Liver (tissue), 9 donors: Measurements from ENCODE around the gene DYRK1B. TPM values are rescaled to one million over a fixed set of nuclear protein-coding genes. Genes with fewer than 3 reads are reported as not detected.

Experiments used
- DNase-seq: peaks from one replicate; pipeline ENCODE4 v3.0.0-alpha.2; 2017; ENCODE audit warnings: low spot score
- H3K27ac ChIP-seq, 2 donors: one replicate each; pipeline ENCODE4 v1.7.0; 2013; ENCODE audit warnings: inconsistent platforms in 2 of 2, low read length in 2 of 2, control low read depth in 1 of 2, low read depth in 1 of 2, mild to moderate bottlenecking in 1 of 2
- H3K27me3 ChIP-seq, 4 donors: one replicate each; pipeline versions ENCODE4 v1.6.1 to v1.7.0; 2013; ENCODE audit warnings: low read length in 3 of 4, inconsistent platforms in 1 of 4, mild to moderate bottlenecking in 1 of 4, moderate library complexity in 1 of 4; ENCODE audit not compliant: control insufficient read depth in 4 of 4, insufficient read depth in 4 of 4
- H3K36me3 ChIP-seq, 4 donors: one replicate each; pipeline versions ENCODE4 v1.6.1 to v1.7.0; 2013; ENCODE audit warnings: low read length in 3 of 4, mild to moderate bottlenecking in 3 of 4, low read depth in 1 of 4, moderate library complexity in 1 of 4; ENCODE audit not compliant: control insufficient read depth in 4 of 4, insufficient read depth in 3 of 4
- H3K4me1 ChIP-seq, 4 donors: one replicate each; pipeline versions ENCODE4 v1.6.1 to v1.7.0; 2013; ENCODE audit warnings: low read length in 3 of 4, mild to moderate bottlenecking in 3 of 4, moderate library complexity in 1 of 4; ENCODE audit not compliant: control insufficient read depth in 4 of 4, insufficient read depth in 4 of 4
- H3K4me3 ChIP-seq, 3 donors: one replicate each; pipeline versions ENCODE4 v1.6.1 to v1.7.0; 2013; ENCODE audit warnings: low read length in 3 of 3, control low read depth in 1 of 3, low read depth in 1 of 3, mild to moderate bottlenecking in 1 of 3
- H3K9ac ChIP-seq, 2 donors: one replicate each; pipeline ENCODE4 v1.7.0; 2013; ENCODE audit warnings: low read length in 2 of 2, mild to moderate bottlenecking in 2 of 2, moderate library complexity in 2 of 2, control low read depth in 1 of 2, low read depth in 1 of 2
- H3K9me3 ChIP-seq, 4 donors: one replicate each; pipeline versions ENCODE4 v1.6.1 to v1.7.0; 2013; ENCODE audit warnings: low read length in 3 of 4; ENCODE audit not compliant: control insufficient read depth in 4 of 4
- ATF3 ChIP-seq: IDR thresholded peaks from 2 replicates; pipeline ENCODE4 v1.6.1; 2016; ENCODE audit warnings: antibody characterized with exemption
- CTCF ChIP-seq: fragments of 150-350 bp; IDR thresholded peaks from 2 replicates; pipeline ENCODE4 v1.5.1; 2017; ENCODE audit warnings: improper control_type of control experiment, low read depth, low read length; ENCODE audit not compliant: missing input control
- GABPA ChIP-seq, 2 donors: IDR thresholded peaks in 1 of 2; conservative IDR thresholded peaks in 1 of 2; 2 replicates each; pipeline ENCODE4 v1.6.1; 2016; ENCODE audit warnings: antibody characterized with exemption in 2 of 2, mild to moderate bottlenecking in 1 of 2, moderate library complexity in 1 of 2
- RAD21 ChIP-seq, 2 donors: IDR thresholded peaks; 2 replicates each; pipeline ENCODE4 v1.6.1; 2016; ENCODE audit warnings: antibody characterized with exemption in 2 of 2, mild to moderate bottlenecking in 2 of 2
- RXRA ChIP-seq, 2 donors: IDR thresholded peaks; 2 replicates each; pipeline ENCODE4 v1.6.1; 2017 to 2018; ENCODE audit warnings: antibody characterized with exemption in 2 of 2, mild to moderate bottlenecking in 1 of 2
- YY1 ChIP-seq: IDR thresholded peaks from 2 replicates; pipeline ENCODE4 v1.6.1; 2016; ENCODE audit warnings: antibody characterized with exemption, mild to moderate bottlenecking
- ZBTB33 ChIP-seq: IDR thresholded peaks from 2 replicates; pipeline ENCODE4 v1.6.1; 2016; ENCODE audit warnings: antibody characterized with exemption
- WGBS: extraction: QIAGEN DNeasy Blood & Tissue Kit; methylation state at CpG from one replicate; pipeline ENCODE4 v1.1.7; 2013; 5-methylcytosine and 5-hydroxymethylcytosine counted together
- polyA plus RNA-seq, 2 donors: library from polyadenylated mRNA; stranded (reverse) in 1 of 2; unstranded in 1 of 2; fragments of 200-250 nt in 1 of 2; fragments of >200 nt in 1 of 2; fragmentation: Nextera tagmentation in 1 of 2; extraction: Ambion mirVana in 1 of 2; gene quantifications; one replicate each; pipeline versions ENCODE4 v1.2.1 to v1.2.3, GENCODE V29; 2013 to 2015
- total RNA-seq, 2 donors: library from RNA; depleted of rRNA; stranded (reverse); fragments of >200 nt; gene quantifications; one replicate each; pipeline ENCODE4 v1.2.3, GENCODE V29; 2014
- donor health status: healthy.
- donor health status: healthy.
- donor health status: healthy.
- donor health status: healthy.
- donor health status: healthy.

Gene DYRK1B
- total and polyA plus RNA-seq, 4 donors: 2.8 to 7.6 (median 3.2) TPM

- no peak for TF ChIP-seq GABPA (IDR thresholded peaks at IDR 0.05 in 1 of 2, conservative IDR thresholded peaks at IDR 0.05 in 1 of 2)
- TF ChIP-seq ZBTB33: no peak
- TF ChIP-seq ATF3: no peak
Observed at GRCh38 chr19:39845172-39845571, 11.2 kb upstream of the DYRK1B start (continued).

- Histone ChIP-seq H3K36me3 (peaks cover 0 to 3% (median 1%) of the 10 kb centered on the region in 4 donors), H3K4me1 (peaks cover 6 to 34% (median 25%) of the 10 kb centered on the region in 4 donors), H3K27me3 (no peaks in the 10 kb centered on the region), H3K9me3 (no peaks in the 10 kb centered on the region), H3K27ac (no peak overlapping the region), H3K9ac (no peak overlapping the region), H3K4me3 (no peak overlapping the region)
- peak; percentile 70 to 73 for TF ChIP-seq RAD21 (IDR thresholded peaks at IDR 0.05)
- no peak for TF ChIP-seq YY1
- no peak for TF ChIP-seq GABPA (IDR thresholded peaks at IDR 0.05 in 1 of 2, conservative IDR thresholded peaks at IDR 0.05 in 1 of 2)
- no peak for TF ChIP-seq ATF3
- TF ChIP-seq CTCF: peak; percentile 60
- 73% methylated on average over 4 of the region's 4 CpGs for WGBS
- no peak for DNase-seq
Observed at GRCh38 chr19:39843919-39844793, 10.2 kb upstream of the DYRK1B start.

- 87% methylated on average over 7 of the region's 7 CpGs for WGBS
- Histone ChIP-seq H3K27ac (no peak overlapping the region), H3K36me3 (peaks cover 2 to 13% (median 7%) of the 10 kb centered on the region in 4 donors), H3K9me3 (no peaks in the 10 kb centered on the region), H3K27me3 (no peaks in the 10 kb centered on the region), H3K4me3 (no peak overlapping the region), H3K4me1 (peaks cover 6 to 34% (median 25%) of the 10 kb centered on the region in 4 donors), H3K9ac (no peak overlapping the region)
- no peak for TF ChIP-seq RXRA (IDR thresholded peaks at IDR 0.05)
- no peak for DNase-seq
Observed at GRCh38 chr19:39842693-39843435, 8.9 kb upstream of the DYRK1B start.
